GM12878 (cell line): ENCODE results near the gene SLC7A5. TPM values are rescaled to one million over a fixed set of nuclear protein-coding genes. Genes with fewer than 3 reads are reported as not detected.

Source experiments
- ATAC-seq: fragments of 200-7000 bp; cut with Tn5 transposase; 3 replicates; pipeline ENCODE4 v1.9.1; 2020; ENCODE audit warnings: mild to moderate bottlenecking, moderate library complexity
- BruUV-seq: library from RNA; stranded (reverse); fragments of 400-500 nt; replicated peaks from 2 replicates; lab custom pipeline; 2021; lab: Mats Ljungman, UMichigan
- CTCF ChIA-PET: fragments of 300-600 bp; sonication (Branson Sonifier 250); formaldehyde crosslinking; extraction: SDS; loops from one replicate; lab custom pipeline; 2021; ENCODE audit warnings: inconsistent platforms; lab: Yijun Ruan, JAX
- POLR2A ChIA-PET: fragments of 350-600 bp; formaldehyde crosslinking; extraction: SDS; loops from one replicate; lab custom pipeline; 2021; ENCODE audit warnings: inconsistent platforms; lab: Charles Lee
- RAD21 ChIA-PET: fragments of 300-600 bp; sonication (Branson Sonifier 250); formaldehyde crosslinking; loops from one replicate; lab custom pipeline; 2023; ENCODE audit warnings: antibody characterized with exemption; ENCODE audit not compliant: unreplicated experiment; lab: Charles Lee
- SMC1A ChIA-PET: fragments of 300-600 bp; sonication (Branson Sonifier 250); formaldehyde crosslinking; loops from one replicate; lab custom pipeline; 2023; ENCODE audit not compliant: unreplicated experiment, uncharacterized antibody; lab: Charles Lee
- DNase-seq: peaks from one replicate; pipeline ENCODE4 v3.0.0-alpha.2; 2011; ENCODE audit warnings: low read depth, low spot score
- FAIRE-seq: peaks from 3 replicates; lab custom pipeline; 2011; peaks lifted over from hg19 to GRCh38; lab: Jason Lieb, UNC
- H2AFZ ChIP-seq: 2 replicates; pipeline ENCODE4 v1.6.0; 2011; ENCODE audit warnings: low read depth, low read length, control low read depth; ENCODE audit not compliant: control insufficient read depth
- H3K27ac ChIP-seq: 2 replicates; pipeline ENCODE4 v1.5.1; 2011; ENCODE audit warnings: control low read depth; ENCODE audit not compliant: control insufficient read depth, insufficient read depth
- H3K27me3 ChIP-seq, 2 experiments: replicated peaks in 1 of 2; 2 replicates each; pipeline versions ENCODE4 v1.6.0 to v1.6.1; 2011; ENCODE audit warnings: low read length in 1 of 2; ENCODE audit not compliant: control insufficient read depth in 2 of 2, insufficient read depth in 2 of 2
- H3K36me3 ChIP-seq, 2 experiments: 2 replicates each; pipeline ENCODE4 v1.5.1; 2011; ENCODE audit warnings: low read length in 1 of 2; ENCODE audit not compliant: control insufficient read depth in 2 of 2, insufficient read depth in 2 of 2
- H3K4me1 ChIP-seq: 2 replicates; pipeline ENCODE4 v1.6.1; 2011; ENCODE audit warnings: mild to moderate bottlenecking, low read length, moderate library complexity, mixed read lengths; ENCODE audit not compliant: control insufficient read depth, insufficient read depth
- H3K4me2 ChIP-seq: 2 replicates; pipeline ENCODE4 v1.6.0; 2011; ENCODE audit warnings: control low read depth; ENCODE audit not compliant: control insufficient read depth, insufficient read depth
- H3K4me3 ChIP-seq: fragments of 200-600 bp; sonication (generic); 2 replicates; pipeline ENCODE4 v1.5.1; 2016
- H3K79me2 ChIP-seq: 2 replicates; pipeline ENCODE4 v1.6.0; 2011; ENCODE audit warnings: low read length; ENCODE audit not compliant: control insufficient read depth, insufficient read depth
- H3K9ac ChIP-seq: 2 replicates; pipeline ENCODE4 v1.8.0; 2011; ENCODE audit warnings: low read length, control low read depth, mixed read lengths; ENCODE audit not compliant: control insufficient read depth, insufficient read depth
- H3K9me3 ChIP-seq: replicated peaks from 3 replicates; pipeline ENCODE4 v1.5.1; 2011; ENCODE audit warnings: mild to moderate bottlenecking, low read length; ENCODE audit not compliant: control insufficient read depth, insufficient read depth
- H4K20me1 ChIP-seq: 2 replicates; pipeline ENCODE4 v1.6.0; 2011; ENCODE audit not compliant: control insufficient read depth, insufficient read depth
- EGR1 ChIP-seq, 2 experiments: IDR thresholded peaks; 1 replicate in 1 of 2; 2 replicates in 1 of 2; pipeline ENCODE4 v1.6.1; 2011 to 2012; ENCODE audit warnings: low read depth in 2 of 2, low read length in 2 of 2, borderline replicate concordance in 1 of 2, mild to moderate bottlenecking in 1 of 2, moderate library complexity in 1 of 2
- FOS ChIP-seq: IDR thresholded peaks from 3 replicates; pipeline ENCODE4 v1.6.1; 2011; ENCODE audit warnings: borderline replicate concordance; ENCODE audit not compliant: insufficient read length; ENCODE audit errors: extremely low read depth
- GATAD2B ChIP-seq: fragments of 450-650 bp; conservative IDR thresholded peaks from 2 replicates; pipeline ENCODE4 v1.6.1; 2017; ENCODE audit warnings: low read depth, mild to moderate bottlenecking, moderate library complexity
- KAT2A ChIP-seq: conservative IDR thresholded peaks from 2 replicates; pipeline ENCODE4 v1.6.1; 2011; ENCODE audit warnings: low read depth, low read length; ENCODE audit not compliant: control insufficient read depth
- MEF2A ChIP-seq: IDR thresholded peaks from 2 replicates; pipeline ENCODE4 v1.6.1; 2011; ENCODE audit warnings: low read depth, mild to moderate bottlenecking, low read length, moderate library complexity; ENCODE audit not compliant: insufficient read depth
- SREBF2 ChIP-seq: IDR thresholded peaks from 2 replicates; pipeline ENCODE4 v1.6.1; 2012; ENCODE audit warnings: mild to moderate bottlenecking, low read length
- SUPT20H ChIP-seq: IDR thresholded peaks from 2 replicates; pipeline ENCODE4 v1.6.1; 2011; ENCODE audit warnings: low read depth, mild to moderate bottlenecking, low read length, moderate library complexity, borderline replicate concordance; ENCODE audit not compliant: control insufficient read depth
- SUZ12 ChIP-seq: fragments of 200-600 bp; sonication (generic); IDR thresholded peaks from one replicate; pipeline ENCODE4 v1.6.1; 2018; ENCODE audit warnings: antibody characterized with exemption, mild to moderate bottlenecking; ENCODE audit not compliant: unreplicated experiment
- TBL1XR1 ChIP-seq: IDR thresholded peaks from 2 replicates; pipeline ENCODE4 v1.6.1; 2012; ENCODE audit warnings: low read depth, low read length, improper control_type of control experiment
- WGBS: methylation state at CpG from one replicate; pipeline ENCODE4 v1.1.6; 2016; ENCODE audit warnings: low lambda C conversion rate; ENCODE audit not compliant: insufficient replicate concordance, insufficient coverage; ENCODE audit errors: missing lambda C conversion rate; 5-methylcytosine and 5-hydroxymethylcytosine counted together
- in situ Hi-C: fragments of 300-500 bp; cut with MboI; formaldehyde crosslinking; loops from 9 replicates; pipeline ENCODE4 v1.14.3; 2018; ENCODE audit warnings: mixed read lengths
- intact Hi-C: fragments of 100-400 bp; cut with micrococcal nuclease; formaldehyde crosslinking; loops from one replicate; pipeline ENCODE4 v1.14.2; 2022; ENCODE audit not compliant: unreplicated experiment
- polyA plus RNA-seq, 11 experiments: library from polyadenylated mRNA; depleted of rRNA in 4 of 11; unstranded in 6 of 11; stranded (reverse) in 5 of 11; fragments of >200 nt; fragmentation: Nextera tagmentation in 4 of 11; fragmentation: Illumina TruSeq in 1 of 11; extraction: Ambion mirVana in 4 of 11; extraction: Trizol in 1 of 11; gene quantifications; 1 replicate in 1 of 11; 2 replicates in 10 of 11; pipeline versions ENCODE4 v1.2.1 to v1.2.3, GENCODE V29; 2011 to 2016; ENCODE audit warnings: inconsistent platforms in 2 of 11, missing spikeins in 2 of 11, low read depth in 1 of 11
- total RNA-seq, 4 experiments: library from RNA; depleted of rRNA in 3 of 4; stranded (reverse); fragments of >200 nt in 3 of 4; fragmentation: Illumina TruSeq in 1 of 4; extraction: Trizol in 1 of 4; gene quantifications; 2 replicates each; pipeline versions ENCODE4 v1.2.1 to v1.2.3, GENCODE V29; 2013 to 2021

The SLC7A5 gene
- total and polyA plus RNA-seq, 10 of the 15 experiments (the other 5 are each of a cell fraction or from before 2014, with no cell fraction given): 2.3 to 101 (median 35.8) TPM

DNA sequence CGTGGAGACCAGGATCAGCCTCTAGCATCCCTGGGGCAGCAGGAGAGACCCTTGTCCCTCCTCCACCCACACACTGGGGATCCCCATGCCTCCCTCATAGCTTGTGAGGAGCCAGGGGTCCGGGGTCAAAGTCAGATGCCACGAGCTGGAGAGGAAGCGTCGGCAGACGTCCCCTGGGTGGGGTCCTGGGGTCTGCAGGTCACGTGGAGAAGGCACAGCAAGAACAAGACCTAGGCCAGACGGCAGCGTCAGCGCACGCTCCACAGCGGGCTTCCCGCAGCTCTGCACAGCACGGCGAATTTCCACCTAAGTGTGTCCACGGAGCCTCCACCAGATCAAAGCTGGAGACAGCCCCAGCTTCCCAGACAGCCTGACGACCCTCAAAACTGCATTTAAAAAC, 49.3 kb downstream of the SLC7A5 start (continued):
- no peak for TF ChIP-seq FOS
- no peak for TF ChIP-seq KAT2A

DNA sequence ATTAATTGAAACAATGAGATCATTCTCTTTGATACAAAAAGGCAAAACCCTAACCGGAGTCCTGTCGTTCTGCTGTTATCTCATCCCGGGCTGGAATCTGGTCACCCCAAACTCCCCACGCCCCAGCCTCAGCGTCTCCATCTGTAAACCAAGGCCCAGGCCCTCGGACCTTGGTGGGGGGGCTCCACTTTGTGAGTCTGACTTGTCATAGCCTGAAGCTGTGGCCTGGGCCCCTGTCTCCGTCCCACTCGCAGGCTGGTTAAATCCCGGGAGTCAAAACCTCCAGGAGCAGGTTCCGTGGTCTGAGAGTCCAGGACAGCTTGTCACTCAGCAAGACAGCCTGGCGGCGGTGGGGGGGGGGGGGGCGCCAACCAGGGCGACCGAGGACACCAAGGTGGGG, 50.0 kb downstream of the SLC7A5 start:
- ATAC-seq (no peak), FAIRE-seq (no peak), DNase-seq (no peak)
- Histone ChIP-seq H3K27ac (no peak overlapping the region), H3K27me3 (no peaks in the 10 kb centered on the region; a peak in 1 of 4 replicates), H3K36me3 (no peaks in the 10 kb centered on the region), H3K4me1 (peaks cover 5% of the 10 kb centered on the region; the same call in 1 of the 2 replicates), H3K4me3 (no peak overlapping the region), H3K9ac (no peak overlapping the region), H3K9me3 (peaks cover 11% of the 10 kb centered on the region; the same call in 2 of the 3 replicates), H2AFZ (no peak overlapping the region), H3K79me2 (no peaks in the 10 kb centered on the region), H4K20me1 (no peaks in the 10 kb centered on the region), H3K4me2 (no peak overlapping the region)
- RAD21 ChIA-PET: no interaction called here
- POLR2A ChIA-PET: interaction anchor here (0.9 kb wide), 1 partner anchor 9 kb away, joined by 3 read pairs; no protein-coding TSS in a partner anchor
- no TSS peak for BruUV-seq
- CTCF ChIA-PET: interaction anchor here (0.9 to 1.6 kb wide), 4 partner anchors 31 to 40 kb away, joined by 3 to 7 read pairs (median 4); no protein-coding TSS in a partner anchor
- SMC1A ChIA-PET: interaction anchor here (2.0 kb wide), 1 partner anchor 31 kb away, joined by 7 read pairs; no protein-coding TSS in a partner anchor
- no peak for TF ChIP-seq GATAD2B
- no peak for TF ChIP-seq SUPT20H
- no peak for TF ChIP-seq TBL1XR1
- TF ChIP-seq SREBF2: no peak
- no peak for TF ChIP-seq MEF2A
- TF ChIP-seq SUZ12: no peak
- no peak for TF ChIP-seq EGR1 (IDR thresholded peaks at IDR 0.05; ENCODE audit: borderline replicate concordance in 1 of 2, low read depth in 2 of 2, low read length in 2 of 2)
- intact Hi-C loops (no loop called here), in situ Hi-C loops (no loop called here)
- WGBS: 87% methylated on average over 15 of the region's 15 CpGs
